ENCODE data around the gene DNAJB4.

DNAJB4 gene

GRCh38 chr1:78052685-78053405 lies 48.1 kb downstream of the DNAJB4 start:
- no peak for DNase-seq (ENCODE audit: low read depth)
- no peak for TF ChIP-seq CTCF (conservative IDR thresholded peaks at IDR 0.05; ENCODE audit: low read length)
- no peak overlapping the region for H3K4me3 ChIP-seq (ENCODE audit: low read length)

GRCh38 chr1:78053498-78053897 lies 48.8 kb downstream of the DNAJB4 start:
- no peak for DNase-seq (ENCODE audit: low read depth)
- no peak overlapping the region for H3K4me3 ChIP-seq (ENCODE audit: low read length)
- no peak for TF ChIP-seq CTCF (conservative IDR thresholded peaks at IDR 0.05; ENCODE audit: low read length)

- DNase-seq (ENCODE audit: low read depth) = no peak
- H3K4me3 ChIP-seq (ENCODE audit: low read length) = no peak overlapping the region
- TF ChIP-seq CTCF (conservative IDR thresholded peaks at IDR 0.05; ENCODE audit: low read length) = no peak
These were observed 49.8 kb downstream of the DNAJB4 start for GRCh38 chr1:78054559-78054958.

- H3K4me3 ChIP-seq (ENCODE audit: low read length) = no peak overlapping the region
- no peak for TF ChIP-seq CTCF (conservative IDR thresholded peaks at IDR 0.05; ENCODE audit: low read length)
- DNase-seq (ENCODE audit: low read depth) = no peak
These were observed 50.2 kb downstream of the DNAJB4 start for GRCh38 chr1:78054972-78055371.

GRCh38 chr1:78055565-78056132 lies 50.9 kb downstream of the DNAJB4 start:
- no peak overlapping the region for H3K4me3 ChIP-seq (ENCODE audit: low read length)
- TF ChIP-seq CTCF (conservative IDR thresholded peaks at IDR 0.05; ENCODE audit: low read length) = no peak

GRCh38 chr1:78058670-78059069 lies 53.9 kb downstream of the DNAJB4 start:
- no peak overlapping the region for H3K4me3 ChIP-seq (ENCODE audit: low read length)
- TF ChIP-seq CTCF (conservative IDR thresholded peaks at IDR 0.05; ENCODE audit: low read length) = no peak
- no peak for DNase-seq (ENCODE audit: low read depth)

More at GRCh38 chr1:78055565-78056132, 50.9 kb downstream of the DNAJB4 start:
- no peak for DNase-seq (ENCODE audit: low read depth)
